Measurements from ENCODE around the gene FLT1. TPM values are rescaled to one million over a fixed set of nuclear protein-coding genes. Genes with fewer than 3 reads are reported as not detected.

Gene FLT1
- total RNA-seq, 1 donor from 2014 or later, result 0.81 TPM

- Mint-ChIP-seq H3K36me3 (ENCODE audit: insufficient read depth) (no peaks in the 10 kb centered on the region), H3K4me3 (ENCODE audit: low read depth) (no peak overlapping the region), H3K9me3 (ENCODE audit: low read depth) (no peaks in the 10 kb centered on the region), H3K27me3 (peaks cover 6% of the 10 kb centered on the region), H3K27ac (no peak overlapping the region), H3K4me1 (ENCODE audit: low read depth) (peaks cover 4% of the 10 kb centered on the region)
- DNase-seq (ENCODE audit: low spot score, unreplicated experiment), result no peak
- no peak for TF ChIP-seq CTCF (IDR thresholded peaks at IDR 0.05; ENCODE audit: unreplicated experiment)
Observed at GRCh38 chr13:28413999-28414398, 80.9 kb downstream of the FLT1 start.

DNA sequence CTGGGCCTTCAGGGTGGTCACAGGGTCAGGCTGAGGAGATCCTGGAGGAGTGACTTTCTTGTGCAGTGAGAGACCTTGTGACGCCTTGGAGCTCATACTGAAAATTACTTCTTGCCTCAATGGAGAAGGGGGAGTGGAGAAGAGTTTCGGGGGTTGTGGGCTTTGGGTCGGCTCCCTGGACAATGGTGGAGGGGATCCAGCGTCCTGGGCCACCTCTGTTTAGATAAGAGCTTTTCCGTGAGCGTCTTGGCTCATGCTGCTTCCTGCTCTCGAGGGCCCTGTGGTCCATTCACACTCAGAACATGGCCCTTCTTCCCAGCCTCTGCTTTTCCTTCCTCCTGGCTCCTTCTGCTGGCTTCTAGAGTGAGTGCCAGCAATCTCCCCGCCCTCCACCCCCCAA lies 81.9 kb downstream of the FLT1 start:
- no peak for DNase-seq (ENCODE audit: low spot score, unreplicated experiment)
- Mint-ChIP-seq H3K36me3 (ENCODE audit: insufficient read depth) (no peaks in the 10 kb centered on the region), H3K27ac (no peak overlapping the region), H3K9me3 (ENCODE audit: low read depth) (no peaks in the 10 kb centered on the region), H3K4me1 (ENCODE audit: low read depth) (peaks cover 12% of the 10 kb centered on the region), H3K27me3 (peaks cover 6% of the 10 kb centered on the region), H3K4me3 (ENCODE audit: low read depth) (no peak overlapping the region)
- no peak for TF ChIP-seq CTCF (IDR thresholded peaks at IDR 0.05; ENCODE audit: unreplicated experiment)

GRCh38 chr13:28411831-28412353 lies 83.0 kb downstream of the FLT1 start:
- no peak overlapping the region for H3K4me3 Mint-ChIP-seq (ENCODE audit: low read depth)
- peaks cover 3% of the 10 kb centered on the region for H3K27me3 Mint-ChIP-seq
- no peak overlapping the region for H3K27ac Mint-ChIP-seq
- H3K36me3 Mint-ChIP-seq (ENCODE audit: insufficient read depth), result no peaks in the 10 kb centered on the region
- H3K4me1 Mint-ChIP-seq (ENCODE audit: low read depth), result peaks cover 15% of the 10 kb centered on the region
- DNase-seq (ENCODE audit: low spot score, unreplicated experiment), result no peak
- H3K9me3 Mint-ChIP-seq (ENCODE audit: low read depth), result no peaks in the 10 kb centered on the region
- TF ChIP-seq CTCF (IDR thresholded peaks at IDR 0.05; ENCODE audit: unreplicated experiment), result no peak

DNA sequence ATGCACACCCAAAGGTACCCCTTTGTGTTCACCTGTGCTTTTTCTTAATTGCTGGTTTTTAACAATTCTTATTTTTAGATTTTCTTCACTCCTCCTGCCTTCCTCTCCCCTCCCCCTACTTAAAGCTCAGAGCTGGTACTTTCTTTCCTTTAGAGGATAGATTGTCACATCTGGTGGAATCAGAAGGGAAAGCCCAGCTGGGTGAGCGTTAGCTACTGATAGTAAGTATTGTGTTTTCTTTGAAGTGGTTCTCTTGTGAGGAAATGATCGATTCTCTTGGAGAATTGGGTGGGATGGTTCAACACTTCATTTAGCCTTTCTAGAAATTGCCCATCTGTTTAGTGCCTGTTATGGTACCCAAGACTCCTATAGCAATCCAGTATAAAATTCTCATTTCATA lies 84.8 kb downstream of the FLT1 start:
- H3K4me3 Mint-ChIP-seq (ENCODE audit: low read depth), result no peak overlapping the region
- DNase-seq (ENCODE audit: low spot score, unreplicated experiment), result no peak
- H3K4me1 Mint-ChIP-seq (ENCODE audit: low read depth), result peaks cover 15% of the 10 kb centered on the region
- H3K27ac Mint-ChIP-seq, result no peak overlapping the region
- no peak for TF ChIP-seq CTCF (IDR thresholded peaks at IDR 0.05; ENCODE audit: unreplicated experiment)
- H3K36me3 Mint-ChIP-seq (ENCODE audit: insufficient read depth), result no peaks in the 10 kb centered on the region
- peaks cover 3% of the 10 kb centered on the region for H3K27me3 Mint-ChIP-seq
- no peaks in the 10 kb centered on the region for H3K9me3 Mint-ChIP-seq (ENCODE audit: low read depth)

GRCh38 chr13:28409648-28410047 lies 85.3 kb downstream of the FLT1 start:
- no peak for DNase-seq (ENCODE audit: low spot score, unreplicated experiment)
- H3K9me3 Mint-ChIP-seq (ENCODE audit: low read depth), result no peaks in the 10 kb centered on the region
- no peak overlapping the region for H3K4me3 Mint-ChIP-seq (ENCODE audit: low read depth)
- H3K27me3 Mint-ChIP-seq, result peaks cover 3% of the 10 kb centered on the region
- no peak overlapping the region for H3K27ac Mint-ChIP-seq
- no peak for TF ChIP-seq CTCF (IDR thresholded peaks at IDR 0.05; ENCODE audit: unreplicated experiment)
- no peaks in the 10 kb centered on the region for H3K36me3 Mint-ChIP-seq (ENCODE audit: insufficient read depth)
- H3K4me1 Mint-ChIP-seq (ENCODE audit: low read depth), result peaks cover 15% of the 10 kb centered on the region

Data from progenitor cell of endocrine pancreas (in vitro differentiated cells).